Measurements from ENCODE around the gene ARHGEF10L.
"Not testable (repeated sequence)": the region's sequence is repeated elsewhere in the genome, so short reads cannot be mapped to it uniquely, and the experiment has no call there.

The ARHGEF10L gene

DNA sequence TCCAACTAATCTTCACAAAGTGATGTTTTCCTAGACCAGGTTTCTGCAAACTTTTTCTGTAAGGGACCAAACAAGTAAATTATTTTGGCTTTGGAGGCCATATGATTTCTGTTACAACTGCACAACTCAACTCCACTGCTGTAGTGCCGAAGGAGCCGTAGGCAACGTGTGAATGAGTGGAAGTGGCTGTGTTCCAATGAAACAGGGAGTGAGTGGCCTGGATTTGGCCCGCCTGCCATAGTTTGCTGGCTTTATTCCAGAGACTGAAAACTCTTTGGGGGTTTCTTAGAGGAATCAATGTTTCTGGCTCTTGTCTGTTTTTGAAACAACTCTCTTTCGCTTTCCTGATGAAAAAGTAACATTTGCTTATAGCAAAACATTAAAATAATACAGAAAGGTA, 203.1 kb downstream of the ARHGEF10L start:
- DNase-seq (ENCODE audit: low read depth in 3 of 3) = no peak

DNA sequence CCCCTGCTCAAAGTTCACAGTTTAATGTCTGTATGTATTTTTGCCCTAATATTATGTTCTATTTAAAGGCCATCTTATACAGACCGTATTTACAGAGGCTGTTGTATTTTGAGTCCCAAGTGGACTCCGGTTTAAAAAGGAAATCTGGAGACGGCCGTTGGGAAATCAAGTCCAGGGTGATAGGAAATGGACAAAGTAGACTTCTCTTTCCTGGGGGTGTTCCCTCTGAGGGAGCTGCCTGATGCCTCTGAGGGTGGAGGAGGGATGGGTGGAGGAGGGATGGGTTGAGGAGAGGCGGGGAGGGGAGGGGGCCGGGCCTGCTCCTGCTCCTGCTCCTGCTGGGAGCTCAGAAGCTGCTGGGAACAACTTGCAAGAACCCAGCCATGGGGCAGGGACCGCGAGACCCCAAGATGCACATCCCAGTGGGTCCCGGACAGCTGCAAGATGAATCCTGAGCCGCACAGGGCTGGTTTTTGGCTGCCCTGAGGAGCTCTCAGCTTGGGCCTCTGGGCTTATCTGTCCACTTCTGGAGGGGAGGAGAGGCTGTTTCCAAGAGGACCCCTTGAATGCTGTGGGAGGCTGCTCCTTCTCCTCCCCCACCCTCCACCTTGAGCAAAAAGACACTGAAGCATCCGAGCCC, 203.6 kb downstream of the ARHGEF10L start:
- DNase-seq (ENCODE audit: low read depth in 3 of 3) = no peak

DNA sequence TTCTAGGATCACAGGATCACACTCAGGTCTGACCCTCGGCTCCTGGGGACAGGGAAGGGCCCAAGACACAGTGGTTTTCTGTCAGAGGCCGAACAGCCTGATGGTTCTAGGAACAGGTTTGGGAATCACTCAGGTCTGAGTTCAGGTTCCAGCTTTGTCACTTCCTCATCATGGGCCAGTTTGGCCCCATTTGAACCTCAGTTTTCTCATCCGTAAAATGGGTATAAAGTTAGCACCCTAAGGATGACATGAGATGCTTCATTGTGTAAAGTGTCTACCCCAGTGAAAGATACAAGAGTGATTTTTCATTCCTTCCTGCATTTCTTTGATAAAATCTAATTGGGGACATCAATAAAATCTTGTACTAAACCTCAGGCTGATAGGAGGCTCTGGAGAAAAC, 204.4 kb downstream of the ARHGEF10L start:
- DNase-seq (ENCODE audit: low read depth in 3 of 3) = no peak

DNA sequence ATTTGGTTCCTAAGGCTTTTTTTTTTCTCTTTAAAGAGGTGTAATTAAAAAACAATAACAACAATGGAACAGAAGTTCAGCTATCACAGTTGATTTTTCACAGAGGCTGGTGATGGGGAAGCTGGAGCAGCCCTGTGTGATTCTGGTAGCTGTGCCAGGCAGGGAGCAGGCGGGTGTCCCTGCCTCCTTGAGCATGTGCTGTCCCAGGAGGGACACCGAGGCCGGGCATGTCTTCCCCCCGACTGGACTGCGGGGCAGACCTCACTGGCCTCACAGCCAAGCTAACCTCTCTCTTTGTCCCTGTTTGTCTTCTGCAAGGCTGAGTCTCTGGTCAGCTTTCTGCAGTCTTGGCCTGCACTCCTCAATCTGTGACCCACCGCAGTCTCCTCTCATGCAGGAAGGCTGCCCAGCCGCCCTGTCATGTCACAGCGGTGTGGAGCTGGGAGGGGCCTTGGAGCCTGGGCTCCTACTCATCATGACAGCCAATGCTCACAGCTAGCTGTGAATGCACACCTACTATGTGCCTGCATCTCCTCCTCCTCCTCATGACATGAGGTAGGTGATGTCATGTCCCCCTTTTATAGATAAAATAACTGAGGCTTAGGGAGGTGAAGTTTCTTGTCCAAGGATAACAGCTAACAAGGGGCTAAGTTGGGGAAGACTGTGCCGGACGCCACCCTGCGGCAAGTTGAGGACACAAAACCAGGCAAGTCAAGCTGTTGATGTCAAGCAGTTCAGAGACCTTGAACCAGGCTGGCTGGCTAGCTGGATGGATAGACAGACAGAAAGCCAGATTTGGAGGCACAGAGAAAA, 205.4 kb downstream of the ARHGEF10L start:
- no peak for DNase-seq (ENCODE audit: low read depth in 3 of 3)

DNA sequence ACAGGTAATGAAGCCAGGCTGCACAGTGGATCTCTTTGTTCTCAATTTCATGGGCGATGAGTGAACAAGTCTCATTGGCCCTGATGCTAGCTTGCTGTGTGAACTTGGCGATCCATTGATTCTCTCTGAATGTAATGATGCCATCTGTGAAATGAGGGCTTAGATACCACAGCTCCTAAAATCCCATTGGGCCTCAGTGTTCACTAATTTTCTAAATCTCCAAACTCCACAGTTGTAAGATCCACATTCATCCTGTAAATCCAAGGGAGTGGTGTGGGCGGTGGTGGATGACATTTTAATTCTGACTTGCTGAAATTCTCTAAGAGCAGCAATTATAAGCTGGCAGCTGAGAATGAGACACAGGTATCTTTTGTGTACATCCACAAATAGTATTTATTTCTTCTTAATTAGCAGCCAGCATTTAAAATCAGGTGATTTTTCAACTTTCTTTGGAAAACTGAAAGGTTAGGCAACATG, 206.0 kb downstream of the ARHGEF10L start:
- no peak for DNase-seq (ENCODE audit: low read depth in 3 of 3)

DNA sequence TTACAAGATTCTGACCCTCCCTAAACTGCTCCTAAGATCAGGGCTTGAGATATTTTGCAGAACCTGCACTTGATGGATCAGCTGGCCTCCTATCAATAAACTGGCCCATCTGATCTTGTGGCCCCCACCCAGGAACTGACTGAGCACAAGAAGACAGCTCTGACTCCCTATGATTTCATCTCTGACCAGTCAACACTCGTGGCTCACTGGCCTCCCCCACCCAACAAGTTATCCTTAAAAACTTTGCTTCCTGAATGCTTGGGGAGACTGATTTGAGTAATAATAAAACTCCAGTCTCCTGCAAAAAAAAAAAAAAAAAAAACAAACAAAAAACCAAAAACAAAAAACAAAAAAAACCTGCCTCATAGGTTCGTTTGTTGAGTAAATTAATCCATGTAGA, 206.8 kb downstream of the ARHGEF10L start:
- DNase-seq (ENCODE audit: low read depth in 3 of 3) = not testable (repeated sequence)

DNA sequence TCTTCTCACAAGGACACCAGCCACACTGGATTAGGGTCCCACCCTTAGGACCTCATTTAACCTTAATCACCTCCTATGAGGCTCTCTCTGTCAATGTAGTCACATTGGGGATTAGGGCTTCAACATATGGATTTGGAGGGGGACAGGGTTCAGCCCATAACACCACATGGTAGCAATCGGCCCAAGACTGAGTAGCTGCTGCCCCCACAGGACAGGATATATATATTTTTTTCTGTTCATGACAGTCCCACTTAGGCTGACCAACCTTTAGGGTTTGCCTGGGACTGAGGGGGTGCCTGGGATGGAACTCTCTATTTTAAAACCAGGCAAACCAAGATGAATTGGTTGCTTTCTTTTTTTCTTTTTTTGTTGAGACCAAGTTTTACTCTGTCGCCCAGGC, 207.4 kb downstream of the ARHGEF10L start:
- no peak for DNase-seq (ENCODE audit: low read depth in 3 of 3)
